Kidney tubule cell (primary cell): ENCODE measurements around the gene CLEC19A.

Experiments
- DNase-seq: peaks from one replicate; pipeline ENCODE4 v3.0.0-alpha.2; 2018; ENCODE audit warnings: low spot score

Gene CLEC19A

DNA sequence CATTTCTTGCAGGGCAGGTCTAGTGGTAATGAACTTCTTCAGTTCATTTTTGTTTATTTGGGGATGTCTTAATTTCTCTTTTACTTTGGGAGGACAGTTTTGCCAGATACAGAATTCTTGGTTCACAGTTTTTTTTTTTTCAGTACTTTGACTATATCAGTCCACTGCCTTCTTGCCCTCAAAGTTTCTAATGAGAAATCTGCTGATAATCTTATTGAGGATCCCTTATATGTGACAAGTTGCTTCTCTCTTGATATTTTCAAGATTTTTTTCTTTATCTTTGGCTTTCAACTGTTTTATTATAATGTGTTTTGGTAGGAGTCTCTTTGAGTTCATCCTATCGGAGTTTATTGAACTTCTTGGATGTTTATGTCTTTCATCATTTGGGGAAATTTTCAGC, 42.8 kb downstream of the CLEC19A start:
- DNase-seq = no peak

GRCh38 chr16:19329932-19330331, 44.4 kb downstream of the CLEC19A start:
- peak; percentile 76 for DNase-seq

GRCh38 chr16:19330841-19331397, 45.4 kb downstream of the CLEC19A start:
- peak; percentile 65 for DNase-seq

GRCh38 chr16:19331794-19332193, 46.3 kb downstream of the CLEC19A start:
- no peak for DNase-seq

- no peak for DNase-seq
Measured at GRCh38 chr16:19338335-19338734, 52.8 kb downstream of the CLEC19A start.

DNA sequence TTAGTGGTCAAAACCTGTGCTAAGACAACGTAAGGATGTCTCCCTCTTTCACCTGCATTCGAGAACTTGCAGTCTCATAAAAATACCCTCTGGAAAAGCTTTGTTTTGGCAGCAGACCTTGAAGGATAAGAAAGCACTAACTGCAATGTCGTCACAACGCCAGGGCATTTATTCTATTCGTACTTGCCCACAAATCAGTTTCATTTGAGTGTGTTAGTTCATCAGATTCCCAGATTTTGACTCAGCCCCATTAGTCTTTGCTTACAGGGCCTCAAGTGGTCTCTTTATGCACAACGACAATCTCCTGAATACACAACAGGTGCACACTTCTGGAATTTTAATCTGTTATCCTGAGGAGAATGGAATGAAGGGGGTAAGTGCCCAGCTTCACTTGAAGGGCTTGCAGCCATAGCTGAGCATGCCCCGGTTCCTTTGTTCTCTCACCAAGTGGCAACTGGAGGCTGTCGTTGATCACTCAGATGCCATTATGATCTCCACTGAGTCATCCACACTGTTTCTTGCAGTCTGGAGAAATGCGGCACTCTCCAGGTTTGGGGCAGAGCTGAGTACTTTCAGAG, 58.8 kb downstream of the CLEC19A start:
- DNase-seq = no peak

GRCh38 chr16:19344980-19345379, 59.4 kb downstream of the CLEC19A start:
- DNase-seq = no peak

GRCh38 chr16:19346335-19346922, 60.9 kb downstream of the CLEC19A start:
- DNase-seq = no peak

- DNase-seq = no peak
Measured at GRCh38 chr16:19348125-19348524, 62.6 kb downstream of the CLEC19A start.

DNA sequence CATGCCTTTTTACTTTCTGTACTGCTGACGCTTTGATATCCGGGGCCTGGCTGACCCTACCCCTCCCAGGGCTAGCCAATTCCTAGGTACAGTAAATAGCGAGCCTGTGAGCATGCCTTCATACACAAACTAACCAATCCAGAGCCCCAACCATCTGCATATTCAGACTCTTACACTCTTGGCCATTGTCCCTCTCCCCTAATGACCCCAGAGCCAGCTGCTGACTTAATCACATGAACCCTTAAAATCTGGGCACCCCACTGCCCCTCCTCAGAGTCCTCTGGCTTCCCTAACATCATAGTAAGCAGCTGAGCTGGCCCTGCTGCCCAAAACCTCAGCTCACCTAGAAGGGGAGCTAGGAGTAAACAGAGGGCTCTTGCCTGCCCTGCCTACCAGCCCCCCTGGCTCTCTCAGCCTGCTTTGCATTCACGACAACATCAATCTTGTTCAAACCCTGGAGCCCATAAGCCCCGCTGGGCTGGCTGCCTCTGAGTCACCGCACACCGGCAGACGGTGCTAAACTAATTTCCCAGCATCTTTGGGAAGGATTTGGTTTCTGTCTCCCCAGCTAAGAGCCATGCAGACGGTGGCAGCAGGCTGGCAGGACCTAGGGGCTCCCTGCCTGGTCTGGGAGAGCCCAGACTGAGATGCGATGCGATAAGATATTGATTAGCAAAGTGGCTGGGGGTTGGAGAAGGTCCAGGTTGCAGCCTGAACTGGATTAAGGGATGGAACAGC, 63.2 kb downstream of the CLEC19A start:
- peak; percentile 3 for DNase-seq

DNA sequence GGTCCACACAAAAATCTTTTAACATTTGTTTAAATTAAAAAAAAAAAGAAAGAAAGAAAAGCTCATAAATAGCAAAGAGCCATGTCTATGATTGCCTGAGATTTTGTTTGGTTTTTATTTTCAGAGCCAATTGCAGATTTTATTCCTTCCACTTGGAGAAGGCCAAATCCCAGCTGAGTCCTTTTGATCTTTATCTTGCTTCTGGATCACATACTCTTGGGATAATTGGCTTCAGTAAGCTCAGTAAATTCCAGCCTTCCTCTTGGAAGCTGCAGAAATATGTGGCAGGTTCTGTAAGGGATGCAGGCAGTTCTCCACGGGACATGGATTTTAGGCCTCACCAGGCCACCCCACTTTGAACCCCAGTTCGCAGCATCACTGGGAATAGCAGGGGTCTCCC, 68.8 kb downstream of the CLEC19A start:
- no peak for DNase-seq

GRCh38 chr16:19356024-19356952, 70.8 kb downstream of the CLEC19A start:
- DNase-seq = no peak

DNA sequence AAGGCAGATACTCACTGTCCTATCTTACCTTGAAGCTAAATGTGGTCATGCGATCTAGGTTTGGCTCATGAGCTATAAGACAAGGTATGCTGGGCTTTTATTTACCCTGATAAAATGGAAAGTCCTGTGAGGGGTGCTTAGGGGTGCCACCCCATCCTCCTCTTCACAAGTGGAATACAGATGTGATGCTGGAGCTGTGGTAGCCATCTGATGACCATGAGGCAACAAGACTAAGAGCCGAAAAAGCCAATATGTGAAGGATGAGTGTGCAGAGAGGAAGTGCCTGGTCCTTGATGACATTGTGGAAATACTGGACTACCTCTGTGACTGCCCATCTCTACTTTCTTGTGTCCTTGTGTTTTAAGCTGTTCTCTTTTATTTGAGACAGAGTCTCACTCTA, 74.0 kb downstream of the CLEC19A start:
- DNase-seq = no peak
